SU-DHL-6 (cell line): ENCODE measurements around the gene DHX38.

Source experiments
- H2AFZ ChIP-seq: fragments of 200-600 bp; sonication (generic); 2 replicates; pipeline ENCODE4 v1.6.1; 2014; ENCODE audit warnings: low read depth, mild to moderate bottlenecking, moderate library complexity, mixed read lengths, antibody characterized with exemption, low read length; ENCODE audit not compliant: severe bottlenecking
- H3F3A ChIP-seq: fragments of 200-600 bp; shearing (Covaris generic); 2 replicates; pipeline ENCODE4 v1.6.0; 2016; ENCODE audit warnings: antibody characterized with exemption, mild to moderate bottlenecking; ENCODE audit not compliant: insufficient read depth
- H3K27ac ChIP-seq: fragments of 200-600 bp; sonication (generic); 2 replicates; pipeline ENCODE4 v1.5.1; 2016; ENCODE audit warnings: low read depth, mild to moderate bottlenecking, low read length, moderate library complexity, mixed read lengths
- H3K27me3 ChIP-seq: fragments of 200-600 bp; sonication (generic), shearing (Covaris generic); 2 replicates; pipeline ENCODE4 v1.6.0; 2014; ENCODE audit warnings: mild to moderate bottlenecking, low read length
- H3K36me3 ChIP-seq: fragments of 200-600 bp; sonication (generic); 2 replicates; pipeline ENCODE4 v1.6.1; 2014; ENCODE audit warnings: mild to moderate bottlenecking, low read length, mixed read lengths
- H3K4me2 ChIP-seq: fragments of 300-600, 200-600 bp; shearing (Covaris generic), sonication (generic); 2 replicates; pipeline ENCODE4 v1.6.0; 2014; ENCODE audit warnings: low read length, low read depth, mild to moderate bottlenecking; ENCODE audit not compliant: poor library complexity, severe bottlenecking
- H3K4me3 ChIP-seq: fragments of 200-600 bp; sonication (generic); 2 replicates; pipeline ENCODE4 v1.5.1; 2014; ENCODE audit warnings: antibody characterized with exemption, low read length, mild to moderate bottlenecking, mixed read lengths; ENCODE audit not compliant: insufficient read depth, poor library complexity, severe bottlenecking
- H3K79me2 ChIP-seq: fragments of 200-600 bp; sonication (generic); 2 replicates; pipeline ENCODE4 v1.6.1; 2014; ENCODE audit warnings: mild to moderate bottlenecking, low read length, moderate library complexity; ENCODE audit not compliant: insufficient read depth
- H3K9ac ChIP-seq: fragments of 200-600 bp; sonication (generic); 2 replicates; pipeline ENCODE4 v1.7.0; 2014; ENCODE audit warnings: mild to moderate bottlenecking, low read length
- H3K9me2 ChIP-seq: fragments of 200-600 bp; sonication (generic); replicated peaks from 2 replicates; pipeline ENCODE4 v1.6.1; 2014; ENCODE audit warnings: low read length; ENCODE audit not compliant: insufficient read depth
- H3K9me3 ChIP-seq: fragments of 200-600 bp; sonication (generic); 2 replicates; pipeline ENCODE4 v1.6.1; 2014; ENCODE audit warnings: low read length, mixed read lengths; ENCODE audit not compliant: insufficient read depth
- H4K20me1 ChIP-seq: fragments of 200-600 bp; sonication (generic); 2 replicates; pipeline ENCODE4 v1.6.1; 2014; ENCODE audit warnings: low read depth, mild to moderate bottlenecking, antibody characterized with exemption, low read length, moderate library complexity, mixed read lengths
- CTCF ChIP-seq: fragments of 200-600 bp; sonication (generic); IDR thresholded peaks from one replicate; pipeline ENCODE4 v1.5.1; 2017; ENCODE audit warnings: antibody characterized with exemption, mild to moderate bottlenecking, low read length, moderate library complexity; ENCODE audit not compliant: insufficient read depth, poor library complexity, severe bottlenecking
- EZH2phosphoT487 ChIP-seq: fragments of 200-600 bp; sonication (generic), shearing (Covaris generic); conservative IDR thresholded peaks from 2 replicates; pipeline ENCODE4 v1.6.1; 2018; ENCODE audit warnings: mild to moderate bottlenecking, antibody characterized with exemption, low read length, moderate library complexity, mixed read lengths

The DHX38 gene

GRCh38 chr16:72162105-72162692 is 68.6 kb downstream of the DHX38 start:
- H3K4me2 ChIP-seq: no peak overlapping the region
- no peak overlapping the region for H3K9ac ChIP-seq
- no peak overlapping the region for H3K4me3 ChIP-seq
- no peaks in the 10 kb centered on the region for H3K27me3 ChIP-seq
- no peak for TF ChIP-seq CTCF
- no peak for TF ChIP-seq EZH2phosphoT487
- H3K9me3 ChIP-seq: no peaks in the 10 kb centered on the region
- H3K27ac ChIP-seq: no peak overlapping the region
- H3K36me3 ChIP-seq: no peaks in the 10 kb centered on the region
- no peak overlapping the region for H2AFZ ChIP-seq
- H4K20me1 ChIP-seq: no peaks in the 10 kb centered on the region
- no peaks in the 10 kb centered on the region for H3K9me2 ChIP-seq
- no peaks in the 10 kb centered on the region for H3K79me2 ChIP-seq
- H3F3A ChIP-seq: no peaks in the 10 kb centered on the region
